SJSA1 (cell line): ENCODE data around the gene TTLL13. TPM values are rescaled to one million over a fixed set of nuclear protein-coding genes. Genes with fewer than 3 reads are reported as not detected.

Source experiments
- DNase-seq, 2 experiments: peaks; one replicate each; pipeline ENCODE4 v3.0.0-alpha.2; 2015 to 2020; ENCODE audit warnings: low spot score in 2 of 2, low read depth in 1 of 2
- H3K27ac ChIP-seq: fragments of 250-450 bp; sonication (Bioruptor Pico); 2 replicates; pipeline ENCODE4 v1.5.1; 2020; ENCODE audit warnings: mild to moderate bottlenecking, moderate library complexity
- H3K27me3 ChIP-seq: fragments of 250-450 bp; sonication (Bioruptor Pico); replicated peaks from 2 replicates; pipeline ENCODE4 v1.5.1; 2020; ENCODE audit warnings: mild to moderate bottlenecking, moderate library complexity
- H3K36me3 ChIP-seq: fragments of 250-450 bp; sonication (Bioruptor Pico); 2 replicates; pipeline ENCODE4 v1.5.1; 2020; ENCODE audit warnings: mild to moderate bottlenecking
- H3K4me1 ChIP-seq: fragments of 250-450 bp; sonication (Bioruptor Pico); replicated peaks from 2 replicates; pipeline ENCODE4 v1.6.1; 2021; ENCODE audit warnings: mild to moderate bottlenecking
- H3K4me3 ChIP-seq: fragments of 250-450 bp; sonication (Bioruptor Pico); 2 replicates; pipeline ENCODE4 v1.5.1; 2020; ENCODE audit warnings: mild to moderate bottlenecking
- H3K9me3 ChIP-seq: fragments of 250-450 bp; sonication (Bioruptor Pico); replicated peaks from 2 replicates; pipeline ENCODE4 v1.5.1; 2020; ENCODE audit warnings: mild to moderate bottlenecking
- total RNA-seq: library from RNA; depleted of rRNA; stranded (reverse); fragments of >200 nt; shearing (Covaris generic); gene quantifications from 2 replicates; pipeline ENCODE4 v1.2.3, GENCODE V29; 2014

TTLL13 gene
- total RNA-seq, 1 experiment from 2014 or later, result not detected

GRCh38 chr15:90210593-90210992 lies 38.8 kb upstream of the TTLL13 start:
- Histone ChIP-seq H3K27me3 (no peaks in the 10 kb centered on the region), H3K27ac (no peak overlapping the region), H3K4me3 (no peak overlapping the region), H3K9me3 (no peaks in the 10 kb centered on the region), H3K4me1 (peaks cover 18% of the 10 kb centered on the region), H3K36me3 (no peaks in the 10 kb centered on the region)
- no peak for DNase-seq

GRCh38 chr15:90211009-90211408 lies 38.3 kb upstream of the TTLL13 start:
- Histone ChIP-seq H3K4me1 (peaks cover 18% of the 10 kb centered on the region), H3K27me3 (no peaks in the 10 kb centered on the region), H3K36me3 (no peaks in the 10 kb centered on the region), H3K27ac (peak overlapping the region; percentile 69; the same call in 1 of the 2 replicates), H3K9me3 (no peaks in the 10 kb centered on the region), H3K4me3 (no peak overlapping the region)
- DNase-seq, result no peak

- Histone ChIP-seq H3K36me3 (no peaks in the 10 kb centered on the region), H3K9me3 (no peaks in the 10 kb centered on the region), H3K4me1 (peaks cover 18% of the 10 kb centered on the region), H3K27me3 (no peaks in the 10 kb centered on the region), H3K4me3 (no peak overlapping the region), H3K27ac (peak overlapping the region; percentile 69)
- peak in 1 of 2 experiments; percentile 76 for DNase-seq
These were observed 37.8 kb upstream of the TTLL13 start for GRCh38 chr15:90211440-90212143.

DNA sequence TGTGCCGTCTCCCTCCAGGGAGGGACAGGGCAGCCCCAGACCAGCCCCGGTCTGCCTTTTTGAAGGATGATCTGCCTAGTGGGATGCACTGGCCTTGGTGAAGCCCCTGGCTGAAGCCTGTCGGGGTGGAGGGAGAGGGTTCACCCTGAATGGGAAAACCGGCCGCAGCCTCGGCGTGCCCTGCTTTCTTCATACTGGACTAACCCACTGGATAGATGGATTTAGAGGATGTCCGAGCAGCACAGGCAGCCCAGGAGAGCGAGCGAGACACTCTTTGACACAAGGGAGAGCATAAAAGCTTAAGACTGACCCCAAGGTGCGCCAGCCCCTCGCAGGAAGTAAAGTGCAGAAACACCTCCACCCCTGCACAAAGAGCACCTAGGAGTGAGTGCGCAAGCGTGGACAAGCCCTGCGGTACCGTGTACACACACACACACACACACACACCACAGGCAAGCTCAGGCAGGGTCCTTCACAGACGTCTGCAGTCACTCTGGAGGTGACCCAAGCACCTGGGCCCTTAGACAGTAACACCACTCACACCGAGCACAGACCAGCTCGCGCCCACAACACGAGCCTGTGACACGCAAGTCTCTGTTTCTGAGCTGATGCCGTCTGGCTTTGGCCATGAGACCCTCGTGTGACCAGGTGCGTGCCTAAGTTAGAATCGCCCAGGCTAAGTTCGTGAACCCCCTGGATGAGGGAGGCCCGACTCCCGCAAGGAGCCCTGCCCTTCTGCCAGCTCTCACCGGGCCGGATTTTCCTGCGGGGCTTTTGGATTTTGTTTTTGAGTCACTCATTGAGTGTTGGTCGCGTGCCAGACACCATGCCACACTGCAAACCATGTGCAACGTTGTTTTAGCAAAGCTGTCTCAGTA lies 36.9 kb upstream of the TTLL13 start:
- Histone ChIP-seq H3K4me1 (peaks cover 18% of the 10 kb centered on the region), H3K27ac (no peak overlapping the region), H3K4me3 (no peak overlapping the region), H3K9me3 (no peaks in the 10 kb centered on the region), H3K27me3 (no peaks in the 10 kb centered on the region), H3K36me3 (no peaks in the 10 kb centered on the region; the same call in 1 of the 2 replicates)
- DNase-seq, result no peak

- no peak for DNase-seq
- Histone ChIP-seq H3K9me3 (no peaks in the 10 kb centered on the region), H3K27me3 (no peaks in the 10 kb centered on the region), H3K27ac (no peak overlapping the region), H3K36me3 (no peaks in the 10 kb centered on the region; the same call in 1 of the 2 replicates), H3K4me1 (peaks cover 18% of the 10 kb centered on the region), H3K4me3 (no peak overlapping the region)
These were observed 36.1 kb upstream of the TTLL13 start for GRCh38 chr15:90213122-90213817.

- no peak overlapping the region for H3K27ac ChIP-seq
- no peaks in the 10 kb centered on the region for H3K9me3 ChIP-seq
- H3K4me3 ChIP-seq, result no peak overlapping the region
- H3K4me1 ChIP-seq, result peaks cover 18% of the 10 kb centered on the region
- H3K27me3 ChIP-seq, result no peaks in the 10 kb centered on the region
- H3K36me3 ChIP-seq, result no peaks in the 10 kb centered on the region; the same call in 1 of the 2 replicates
- no peak for DNase-seq
These were observed 35.5 kb upstream of the TTLL13 start for GRCh38 chr15:90213818-90214204.

- no peaks in the 10 kb centered on the region for H3K27me3 ChIP-seq
- no peak for DNase-seq
- H3K36me3 ChIP-seq, result no peaks in the 10 kb centered on the region; the same call in none of the 2 replicates
- H3K27ac ChIP-seq, result no peak overlapping the region
- peaks cover 18% of the 10 kb centered on the region for H3K4me1 ChIP-seq
- H3K4me3 ChIP-seq, result no peak overlapping the region
- H3K9me3 ChIP-seq, result no peaks in the 10 kb centered on the region
These were observed 34.7 kb upstream of the TTLL13 start for GRCh38 chr15:90214553-90215196.

- no peak for DNase-seq
- H3K4me3 ChIP-seq, result no peak overlapping the region
- no peaks in the 10 kb centered on the region for H3K9me3 ChIP-seq
- peaks cover 4% of the 10 kb centered on the region for H3K36me3 ChIP-seq
- no peak overlapping the region for H3K27ac ChIP-seq
- peaks cover 8% of the 10 kb centered on the region for H3K4me1 ChIP-seq
- no peaks in the 10 kb centered on the region for H3K27me3 ChIP-seq
These were observed 31.5 kb upstream of the TTLL13 start for GRCh38 chr15:90217671-90218394.

DNA sequence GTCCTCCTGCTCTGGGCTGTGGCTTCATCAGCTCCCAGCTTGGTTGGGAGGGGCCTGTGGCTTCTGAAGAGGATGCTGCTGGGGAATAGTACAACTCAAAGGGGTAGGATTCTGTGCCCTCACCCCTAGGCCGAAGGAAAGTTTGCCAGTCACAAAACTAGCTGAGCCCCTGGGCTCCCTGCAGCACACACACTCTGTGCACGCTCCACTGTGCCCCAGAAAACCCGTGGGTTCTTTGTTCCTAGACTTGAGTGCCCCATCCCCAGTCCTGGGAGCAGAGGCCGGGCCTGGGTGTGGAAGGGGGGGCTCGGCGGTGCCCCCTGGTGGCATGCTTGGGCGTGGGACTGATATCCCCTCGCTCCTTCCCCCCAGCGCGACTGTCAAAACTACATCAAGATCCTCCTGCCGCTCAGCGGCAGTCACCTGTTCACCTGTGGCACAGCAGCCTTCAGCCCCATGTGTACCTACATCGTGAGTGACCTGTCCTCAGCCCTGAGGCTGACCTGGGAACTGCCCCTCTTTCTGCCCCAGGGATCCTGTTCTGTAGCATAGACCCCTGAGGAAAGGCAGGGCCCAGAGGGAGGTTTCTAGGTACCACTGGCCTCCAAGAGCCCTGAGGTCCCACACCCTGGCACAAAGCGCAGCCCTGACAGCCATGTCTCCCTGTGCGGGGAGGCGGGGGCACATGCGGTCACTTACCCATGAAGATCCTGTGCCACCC lies 29.8 kb upstream of the TTLL13 start:
- Histone ChIP-seq H3K27me3 (no peaks in the 10 kb centered on the region), H3K36me3 (peaks cover 7% of the 10 kb centered on the region), H3K4me3 (no peak overlapping the region), H3K9me3 (no peaks in the 10 kb centered on the region), H3K27ac (no peak overlapping the region), H3K4me1 (peaks cover 8% of the 10 kb centered on the region)
- peak; percentile 58 to 66 for DNase-seq

DNA sequence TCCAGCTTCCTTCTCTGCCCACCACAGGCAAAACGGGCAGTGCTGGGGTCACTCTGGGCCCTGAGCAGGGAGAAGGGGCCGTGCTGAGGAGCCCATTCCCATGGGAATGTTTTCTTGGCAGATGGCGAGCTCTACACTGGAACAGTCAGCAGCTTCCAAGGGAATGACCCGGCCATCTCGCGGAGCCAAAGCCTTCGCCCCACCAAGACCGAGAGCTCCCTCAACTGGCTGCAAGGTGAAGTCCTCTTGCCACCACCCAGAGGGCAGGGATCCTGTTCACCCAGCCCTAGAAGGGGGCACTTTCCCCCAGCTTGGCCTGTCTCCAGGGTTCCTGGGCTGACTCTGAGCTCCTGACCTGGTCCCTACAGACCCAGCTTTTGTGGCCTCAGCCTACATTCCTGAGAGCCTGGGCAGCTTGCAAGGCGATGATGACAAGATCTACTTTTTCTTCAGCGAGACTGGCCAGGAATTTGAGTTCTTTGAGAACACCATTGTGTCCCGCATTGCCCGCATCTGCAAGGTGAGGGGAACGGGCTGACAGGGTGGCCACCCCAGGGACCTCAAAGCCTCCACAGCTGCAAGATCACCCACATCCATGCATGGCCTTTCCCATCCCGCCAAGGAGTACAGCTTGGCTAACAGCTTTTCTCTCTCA lies 28.0 kb upstream of the TTLL13 start:
- DNase-seq, result peak; percentile 56 to 83
- no peak overlapping the region for H3K27ac ChIP-seq
- H3K4me3 ChIP-seq, result no peak overlapping the region
- H3K9me3 ChIP-seq, result no peaks in the 10 kb centered on the region
- H3K4me1 ChIP-seq, result peaks cover 8% of the 10 kb centered on the region
- no peaks in the 10 kb centered on the region for H3K27me3 ChIP-seq
- peaks cover 17% of the 10 kb centered on the region for H3K36me3 ChIP-seq

- no peak overlapping the region for H3K4me3 ChIP-seq
- peaks cover 8% of the 10 kb centered on the region for H3K4me1 ChIP-seq
- no peak for DNase-seq
- H3K36me3 ChIP-seq, result peaks cover 18% of the 10 kb centered on the region
- H3K27me3 ChIP-seq, result no peaks in the 10 kb centered on the region
- H3K9me3 ChIP-seq, result no peaks in the 10 kb centered on the region
- H3K27ac ChIP-seq, result no peak overlapping the region
These were observed 26.8 kb upstream of the TTLL13 start for GRCh38 chr15:90222547-90222946.
